Muscle of arm (tissue), 12 donors: ENCODE results near the gene GNB1. TPM values are rescaled to one million over a fixed set of nuclear protein-coding genes. Genes with fewer than 3 reads are reported as not detected.

Experiments used
- DNase-seq: peaks from one replicate; pipeline ENCODE4 v3.0.0-alpha.2; 2013
- polyA plus RNA-seq, 12 donors: library from polyadenylated mRNA; unstranded; fragments of 120-200 nt; gene quantifications; one replicate each; pipeline ENCODE4 v1.2.1, GENCODE V29; 2013; ENCODE audit not compliant: insufficient read length in 12 of 12

Gene GNB1
- polyA plus RNA-seq, 12 donors, result 158 to 259 (median 178) TPM

DNA sequence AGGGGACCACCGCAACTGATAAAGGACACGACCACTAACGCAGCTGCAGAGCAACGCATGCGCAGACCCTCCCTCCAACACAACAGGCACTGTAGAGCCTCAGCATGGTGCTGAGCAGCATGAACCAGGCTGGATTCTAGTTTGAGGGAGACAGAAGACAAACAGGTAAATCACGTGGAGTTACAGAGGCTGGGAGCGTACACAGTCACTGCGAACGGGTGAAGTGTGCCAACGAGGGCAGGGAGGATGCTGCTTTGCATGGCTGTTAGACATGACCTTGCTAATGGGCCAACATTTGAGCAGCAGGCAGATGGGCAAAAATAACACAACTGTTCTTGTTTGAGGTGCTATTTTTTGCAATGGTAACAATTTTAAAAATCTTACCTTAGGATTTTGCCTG lies 57.4 kb downstream of the GNB1 start:
- no peak for DNase-seq

DNA sequence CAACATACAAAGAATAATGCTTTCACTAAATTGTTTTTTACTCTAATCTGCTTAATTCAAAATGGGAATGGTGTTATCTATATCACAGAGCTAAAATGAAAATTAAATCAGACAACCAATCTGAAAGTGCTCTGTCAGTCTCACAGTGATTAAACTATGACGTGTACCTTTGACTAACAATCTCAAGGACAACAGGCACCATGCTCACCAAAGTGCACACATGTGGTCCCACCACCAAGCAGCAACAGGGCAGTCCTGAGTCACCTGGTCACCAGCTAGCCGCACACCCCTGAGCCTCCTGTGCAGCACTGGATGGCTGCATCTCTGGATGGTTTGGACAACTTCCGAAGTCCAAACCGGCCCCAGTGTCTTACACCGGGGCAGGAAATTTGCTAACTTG lies 58.1 kb downstream of the GNB1 start:
- no peak for DNase-seq

DNA sequence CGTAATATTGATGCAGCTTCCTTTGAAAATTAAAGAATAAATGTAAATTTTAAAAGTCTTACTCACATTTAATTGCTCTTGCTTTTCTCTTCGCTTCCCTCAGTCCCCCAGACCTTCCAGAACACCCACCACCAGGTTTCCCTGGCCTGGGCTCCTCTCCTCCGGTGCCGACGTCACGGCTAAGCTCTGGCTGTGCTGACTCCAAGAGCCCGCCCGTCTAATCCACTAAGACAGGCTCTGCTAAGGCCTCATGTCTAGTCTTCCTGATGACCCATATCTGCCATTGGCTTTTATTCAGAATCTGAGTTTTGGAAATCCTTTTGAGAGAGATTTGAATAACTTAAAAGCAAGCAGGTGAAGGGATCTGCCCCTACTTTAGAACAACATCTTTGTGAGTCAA lies 58.7 kb downstream of the GNB1 start:
- DNase-seq, result no peak

DNA sequence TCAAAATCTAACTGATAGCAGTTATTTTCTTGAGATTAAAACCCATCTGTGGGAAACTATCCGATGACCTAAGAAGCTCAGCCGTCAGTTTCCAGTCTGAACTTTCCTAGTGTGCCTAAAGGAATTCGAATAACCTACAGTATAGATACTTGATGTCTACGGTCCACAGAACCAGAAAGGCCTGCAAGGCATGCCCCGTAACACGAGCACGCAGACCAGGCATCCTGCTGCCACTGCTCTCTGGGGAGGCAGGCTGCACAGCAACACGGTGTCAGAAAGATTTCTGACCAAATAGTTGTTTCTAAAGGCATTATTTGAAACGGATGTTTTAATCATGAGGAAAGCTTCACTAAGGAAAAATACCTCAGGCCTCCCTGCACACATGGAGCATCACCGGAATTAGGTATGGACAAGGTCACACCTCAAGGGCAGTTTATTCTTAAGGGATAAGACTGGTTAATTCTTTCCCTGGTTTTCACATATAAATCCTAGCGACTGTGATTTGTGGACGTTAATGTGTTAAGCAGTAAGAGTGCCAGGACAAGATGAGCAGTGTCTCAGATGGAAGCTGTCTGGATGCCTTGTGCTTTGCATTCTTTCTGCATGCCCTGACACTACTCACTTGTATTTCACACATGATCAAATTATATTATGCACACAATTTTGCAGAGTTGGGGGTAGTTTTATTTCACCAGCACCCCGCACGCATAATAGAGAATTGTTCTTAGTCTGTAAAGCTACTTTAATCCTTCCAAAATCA lies 63.6 kb downstream of the GNB1 start:
- no peak for DNase-seq

DNA sequence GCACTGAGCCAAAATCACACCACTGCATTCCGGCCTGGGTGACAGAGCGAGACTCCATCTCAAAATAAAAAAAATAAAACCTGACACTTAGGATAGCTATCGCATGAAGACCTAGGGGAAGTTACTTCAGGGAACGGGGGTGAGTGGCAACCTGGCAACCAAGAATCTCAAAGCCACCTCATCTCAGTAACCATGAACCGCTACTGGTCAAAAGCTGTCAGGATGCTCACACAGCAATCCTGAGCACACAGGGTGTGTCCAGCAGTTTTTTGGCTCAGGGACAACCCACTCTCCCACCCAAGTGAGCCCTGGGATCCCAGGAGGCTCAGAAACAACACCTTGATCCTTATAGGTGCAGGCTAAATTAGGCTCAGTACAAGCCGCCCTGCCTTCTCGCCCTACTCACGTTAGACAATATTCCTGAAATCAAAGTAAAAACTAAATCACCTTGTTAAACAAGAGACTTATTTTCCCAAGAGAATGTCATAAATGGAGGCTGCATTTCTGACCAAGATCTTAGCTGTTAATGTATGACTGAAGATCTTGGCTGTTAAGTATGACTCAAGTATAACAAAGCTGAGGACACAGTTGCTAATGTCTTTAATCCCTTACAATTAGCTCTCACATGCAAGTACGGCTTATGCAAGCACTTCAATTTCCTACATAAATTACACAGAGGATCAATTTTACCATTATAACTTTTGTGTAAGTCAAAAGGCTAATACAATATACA lies 64.4 kb downstream of the GNB1 start:
- no peak for DNase-seq

- no peak for DNase-seq
Measured at GRCh38 chr1:1825217-1825616, 65.7 kb downstream of the GNB1 start.

DNA sequence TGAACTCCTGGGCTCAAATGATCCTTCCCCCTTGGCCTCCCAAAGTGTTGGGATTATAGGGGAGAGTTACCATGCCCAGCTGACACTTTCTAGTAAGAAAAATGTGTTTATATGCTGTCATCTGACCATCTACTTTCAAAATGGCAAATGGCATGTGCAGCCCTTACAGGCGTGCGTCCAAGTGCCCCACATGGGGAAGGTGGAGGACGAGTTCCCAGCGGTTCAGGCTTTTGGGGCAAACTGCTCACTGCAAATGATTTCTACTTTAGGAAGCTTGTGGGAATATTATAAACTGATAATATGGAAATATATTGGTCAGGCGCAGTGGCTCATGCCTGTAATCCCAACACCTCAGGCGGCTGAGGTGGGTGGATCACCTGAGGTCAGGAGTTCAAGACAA lies 71.1 kb downstream of the GNB1 start:
- no peak for DNase-seq

DNA sequence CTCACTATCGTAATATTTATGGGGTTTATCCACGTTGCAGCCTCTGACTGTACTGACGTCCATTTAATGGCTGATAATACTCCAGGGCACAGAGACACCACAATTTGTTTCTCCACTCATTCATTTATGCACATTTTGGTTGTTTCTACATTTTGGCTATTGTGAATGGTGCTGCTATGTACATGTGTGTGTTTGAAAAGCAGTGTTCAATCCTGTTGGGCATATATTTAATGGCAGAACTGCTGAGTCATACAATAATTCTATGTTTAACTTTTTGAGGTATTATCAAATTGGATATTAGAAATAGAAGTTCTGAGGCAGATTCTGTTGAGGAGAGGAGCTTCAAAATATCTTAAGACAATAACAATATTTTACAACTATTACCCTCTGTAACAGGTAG lies 73.7 kb downstream of the GNB1 start:
- no peak for DNase-seq

DNA sequence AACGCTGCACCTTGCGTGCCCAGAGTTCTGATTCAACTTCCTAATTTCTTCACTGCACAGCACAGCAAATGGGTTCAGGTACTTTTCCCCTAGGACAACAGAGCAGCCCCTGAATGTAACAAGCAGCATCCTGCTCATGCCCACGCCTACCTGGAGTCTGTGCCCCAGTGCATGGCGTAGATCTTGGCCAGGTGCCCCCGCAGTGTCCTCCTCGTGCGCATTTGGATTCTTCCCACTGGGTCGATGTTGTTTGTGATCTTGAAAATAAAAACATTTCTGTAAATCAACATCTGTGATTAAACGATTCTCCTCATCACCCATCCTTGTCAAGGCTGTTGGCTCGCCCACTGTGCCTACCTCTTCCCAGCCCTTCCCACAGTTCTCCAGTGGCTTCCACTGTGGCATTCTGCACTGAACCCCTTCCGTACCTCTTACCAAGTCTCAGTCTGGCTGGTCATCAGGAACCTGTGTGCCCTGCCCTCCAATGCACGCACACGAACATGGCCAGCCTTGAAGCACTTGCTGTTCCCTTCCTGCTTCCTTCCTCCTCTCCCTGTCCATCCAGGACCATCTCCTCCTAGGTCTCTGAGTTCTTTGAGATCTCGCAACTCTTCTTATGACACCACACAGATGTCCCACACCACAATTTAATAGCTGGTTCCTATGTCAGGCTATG lies 75.1 kb downstream of the GNB1 start:
- no peak for DNase-seq

DNA sequence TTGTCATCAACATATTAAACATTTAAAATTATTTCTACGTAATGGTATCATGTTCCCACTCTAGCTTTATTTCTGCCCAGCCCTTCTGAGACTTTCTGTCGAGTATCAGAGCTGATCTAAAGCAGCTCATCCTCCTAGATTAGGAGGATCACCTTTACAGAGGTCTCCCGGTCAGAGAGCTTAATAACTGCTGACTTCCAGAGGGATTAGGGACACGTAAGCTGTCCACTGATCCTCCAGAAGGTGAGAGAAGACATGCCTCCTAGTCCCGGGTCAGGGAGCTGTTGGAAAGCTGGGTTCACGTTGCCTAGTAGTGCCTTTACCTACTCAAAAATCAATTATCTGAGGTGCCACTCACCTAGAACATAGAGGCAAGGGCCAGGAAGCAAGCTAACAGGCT lies 81.4 kb downstream of the GNB1 start:
- no peak for DNase-seq

- DNase-seq, result no peak
Measured at GRCh38 chr1:1808206-1808605, 82.7 kb downstream of the GNB1 start.

DNA sequence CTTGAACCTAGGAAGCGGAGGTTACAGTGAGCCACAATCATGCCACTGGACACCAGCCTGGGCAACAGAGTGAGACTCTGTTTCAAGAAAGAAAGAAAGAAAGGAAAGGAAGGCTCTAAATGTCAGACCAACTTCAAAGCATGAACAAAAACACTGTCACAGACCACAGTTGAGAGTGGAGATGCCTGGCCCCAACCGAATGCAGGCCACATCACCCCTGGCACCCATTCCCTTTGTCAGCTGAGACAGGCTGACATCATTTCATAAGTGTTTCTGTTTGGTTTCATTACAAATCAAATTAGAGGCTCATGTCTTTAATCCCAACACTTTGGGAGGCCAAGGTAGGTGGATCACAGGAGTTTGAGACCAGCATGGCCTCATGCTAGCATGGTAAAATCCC lies 84.0 kb downstream of the GNB1 start:
- DNase-seq, result no peak

GRCh38 chr1:1804301-1804700 lies 86.6 kb downstream of the GNB1 start:
- no peak for DNase-seq

GRCh38 chr1:1802871-1803270 lies 88.0 kb downstream of the GNB1 start:
- DNase-seq, result no peak

DNA sequence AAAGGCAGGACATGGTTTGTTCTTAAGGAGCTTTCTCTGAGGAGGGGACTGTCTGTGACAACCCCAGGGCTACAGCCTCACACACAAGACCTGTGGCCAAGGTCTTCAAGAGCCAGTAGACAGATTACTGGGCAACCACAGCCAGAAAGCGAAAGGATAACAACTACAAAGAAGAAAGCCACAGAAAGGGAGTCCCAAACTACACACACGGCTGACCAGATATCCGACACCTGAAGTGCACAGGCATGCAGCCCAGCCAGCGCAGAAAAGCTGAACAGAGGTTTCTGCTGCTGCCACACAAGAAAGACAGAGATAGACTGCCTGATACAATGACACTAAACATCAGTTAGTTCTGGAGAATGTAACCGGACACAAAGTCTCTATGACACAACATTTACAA lies 91.2 kb downstream of the GNB1 start:
- DNase-seq, result no peak

GRCh38 chr1:1797731-1798341 lies 93.1 kb downstream of the GNB1 start:
- no peak for DNase-seq

- no peak for DNase-seq
Measured at GRCh38 chr1:1796466-1796865, 94.4 kb downstream of the GNB1 start.

DNA sequence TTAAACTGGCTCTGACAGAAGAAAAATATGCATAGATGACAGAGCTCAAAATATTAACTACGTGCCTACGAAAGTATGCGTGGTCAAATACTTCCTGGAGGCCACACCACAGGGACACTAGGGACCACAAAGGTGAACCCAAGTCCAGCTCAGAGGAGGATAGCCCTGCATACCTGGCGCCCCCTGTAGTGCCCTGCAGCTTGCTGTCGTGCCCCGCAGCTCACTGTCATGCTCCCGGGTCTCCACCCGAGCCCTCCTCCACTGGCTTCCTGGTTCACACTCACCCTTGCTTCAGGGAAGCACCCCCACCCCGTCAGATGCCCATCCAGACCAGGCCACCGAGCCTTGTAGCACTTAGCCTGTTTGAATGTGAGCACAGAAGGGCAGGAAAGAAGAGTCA lies 95.9 kb downstream of the GNB1 start:
- DNase-seq, result no peak

DNA sequence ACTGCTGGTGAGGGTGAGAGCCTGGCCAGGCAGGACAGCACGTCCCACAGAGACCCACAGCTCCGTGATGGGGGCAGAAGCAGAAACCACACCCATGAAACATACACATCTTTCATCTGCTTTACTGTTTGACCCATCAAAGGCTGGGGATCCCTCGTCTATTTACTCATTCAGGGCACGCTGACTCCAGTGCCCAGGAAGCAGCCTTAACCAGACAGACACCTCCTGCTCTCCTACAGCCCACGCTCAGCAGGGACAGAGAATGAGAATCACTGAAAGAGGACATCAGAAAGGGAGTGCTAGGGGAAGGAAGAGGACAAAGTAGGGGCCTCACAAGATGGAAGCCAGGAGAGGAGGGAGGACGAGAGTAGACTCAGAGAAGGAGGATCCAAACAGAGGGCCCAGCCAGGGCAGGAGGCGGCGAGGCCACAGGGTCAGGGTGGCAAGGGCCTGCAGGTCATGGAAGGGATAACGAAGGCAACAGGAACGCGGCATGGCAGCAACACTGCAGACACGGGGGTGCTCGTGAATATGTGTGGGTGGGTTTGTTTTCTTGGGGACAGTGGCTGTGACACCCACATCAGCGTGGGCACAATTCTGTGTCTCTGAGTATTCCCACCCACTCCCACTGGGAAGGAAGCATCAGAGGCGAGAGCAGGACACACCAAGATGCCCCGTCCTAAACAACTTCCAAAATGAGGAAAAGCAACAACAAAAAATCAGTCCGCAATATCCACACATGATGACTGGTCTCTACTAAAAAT lies 97.2 kb downstream of the GNB1 start:
- no peak for DNase-seq

DNA sequence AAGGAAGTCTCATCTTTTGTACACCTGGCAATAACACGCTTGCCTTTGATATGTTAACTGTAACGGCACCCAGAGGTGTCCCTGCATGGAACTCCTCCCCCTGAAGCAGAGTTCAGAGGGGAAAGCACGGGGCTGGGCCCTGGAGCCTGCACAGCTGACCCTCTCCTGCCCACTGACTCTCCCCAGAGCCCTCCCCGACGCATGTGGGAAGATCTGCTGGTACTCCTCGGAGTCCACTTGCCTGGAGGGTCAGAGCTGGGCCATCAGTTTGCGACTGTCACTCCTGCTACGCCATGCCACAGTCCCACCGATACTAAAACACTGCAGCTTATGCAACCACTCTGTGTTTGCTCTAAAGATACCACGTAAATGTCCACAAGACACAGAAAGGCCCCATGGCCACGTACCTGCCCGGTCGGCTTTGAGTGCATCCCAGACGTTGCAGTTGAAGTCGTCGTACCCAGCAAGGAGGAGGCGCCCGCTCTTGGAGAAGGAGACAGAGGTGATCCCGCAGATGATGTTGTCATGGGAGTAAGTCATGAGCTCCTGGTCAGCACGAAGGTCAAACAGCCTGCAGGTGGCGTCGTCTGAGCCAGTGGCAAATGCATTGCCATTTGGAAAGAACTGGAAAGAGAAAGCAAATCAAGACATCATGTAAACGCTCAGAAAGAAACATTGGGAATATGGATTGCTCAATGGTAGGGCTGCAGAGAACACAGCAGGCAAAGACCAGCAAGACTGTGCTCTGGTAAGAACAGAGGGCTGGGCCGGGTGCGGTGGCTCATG lies 102.0 kb downstream of the GNB1 start:
- no peak for DNase-seq

DNA sequence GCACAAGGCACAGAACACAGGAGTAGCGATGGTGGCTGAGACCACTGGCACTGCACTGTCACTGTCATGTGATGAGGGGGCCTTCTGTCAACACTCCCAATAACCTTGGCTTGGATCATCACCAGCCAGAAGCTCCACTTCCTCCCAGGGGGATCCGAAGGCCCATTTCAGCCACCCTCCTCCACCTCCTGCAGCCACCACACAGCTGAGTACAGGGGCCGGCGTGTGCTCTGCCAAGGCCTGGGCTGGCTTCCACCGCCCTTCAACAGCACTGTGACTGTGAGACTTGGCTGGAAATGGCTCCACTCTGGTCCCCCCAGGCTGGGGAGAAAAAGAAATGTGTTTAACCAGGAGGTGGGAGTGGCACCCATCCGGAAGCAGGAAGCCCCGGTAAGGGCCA lies 102.8 kb downstream of the GNB1 start:
- DNase-seq, result no peak
